GM12892 (cell line): ENCODE results near the gene CCR2. TPM values are rescaled to one million over a fixed set of nuclear protein-coding genes. Genes with fewer than 3 reads are reported as not detected.
"Not testable (repeated sequence)": the region's sequence is repeated elsewhere in the genome, so short reads cannot be mapped to it uniquely, and the experiment has no call there.

ENCODE experiments used
- DNase-seq: peaks from one replicate; pipeline ENCODE4 v3.0.0; 2011; ENCODE audit not compliant: insufficient read length
- FAIRE-seq: peaks from 2 replicates; lab custom pipeline; 2011; peaks lifted over from hg19 to GRCh38; lab: Jason Lieb, UNC
- POLR2A ChIP-seq: IDR thresholded peaks from 2 replicates; pipeline ENCODE4 v1.6.1; 2011; ENCODE audit warnings: low read depth, low read length, control low read depth
- POLR2AphosphoS5 ChIP-seq: IDR thresholded peaks from 2 replicates; pipeline ENCODE4 v1.6.1; 2011; ENCODE audit warnings: low read depth, low read length, control low read depth
- TAF1 ChIP-seq: IDR thresholded peaks from 2 replicates; pipeline ENCODE4 v1.6.1; 2011; ENCODE audit warnings: low read depth, mild to moderate bottlenecking, control low read depth, low read length, borderline replicate concordance
- polyA plus RNA-seq: library from polyadenylated mRNA; unstranded; fragments of >200 nt; gene quantifications from one replicate; pipeline ENCODE4 v1.2.1, GENCODE V29; 2012; ENCODE audit warnings: missing spikeins, inconsistent platforms; ENCODE audit not compliant: missing spikeins

The CCR2 gene
- 0.42 TPM for polyA plus RNA-seq

- no peak for TF ChIP-seq TAF1
- TF ChIP-seq POLR2AphosphoS5 = no peak
- no peak for TF ChIP-seq POLR2A
- FAIRE-seq (no peak), DNase-seq (no peak)
Observed at GRCh38 chr3:46353647-46354410, at the start of gene CCR2. CCR2 (plus strand) TSS chr3:46354111; CDS start chr3:46357528, 3,417 bp downstream.

GRCh38 chr3:46304739-46305138 lies 49.2 kb upstream of the CCR2 start:
- DNase-seq = no peak
- TF ChIP-seq POLR2A = no peak
- no peak for TF ChIP-seq POLR2AphosphoS5
- no peak for TF ChIP-seq TAF1
- FAIRE-seq = peak; percentile 53

- DNase-seq (no peak), FAIRE-seq (no peak)
- no peak for TF ChIP-seq POLR2A
- TF ChIP-seq POLR2AphosphoS5 = no peak
- no peak for TF ChIP-seq TAF1
Observed at GRCh38 chr3:46312991-46313390, 40.9 kb upstream of the CCR2 start.

GRCh38 chr3:46314517-46314916 lies 39.4 kb upstream of the CCR2 start:
- FAIRE-seq (peak; percentile 5), DNase-seq (no peak)
- no peak for TF ChIP-seq POLR2A
- TF ChIP-seq TAF1 = no peak
- TF ChIP-seq POLR2AphosphoS5 = no peak

- DNase-seq (no peak), FAIRE-seq (no peak)
- TF ChIP-seq TAF1 (no peak), POLR2A (no peak), POLR2AphosphoS5 (no peak)
Observed at GRCh38 chr3:46316206-46316605, 37.7 kb upstream of the CCR2 start.

DNA sequence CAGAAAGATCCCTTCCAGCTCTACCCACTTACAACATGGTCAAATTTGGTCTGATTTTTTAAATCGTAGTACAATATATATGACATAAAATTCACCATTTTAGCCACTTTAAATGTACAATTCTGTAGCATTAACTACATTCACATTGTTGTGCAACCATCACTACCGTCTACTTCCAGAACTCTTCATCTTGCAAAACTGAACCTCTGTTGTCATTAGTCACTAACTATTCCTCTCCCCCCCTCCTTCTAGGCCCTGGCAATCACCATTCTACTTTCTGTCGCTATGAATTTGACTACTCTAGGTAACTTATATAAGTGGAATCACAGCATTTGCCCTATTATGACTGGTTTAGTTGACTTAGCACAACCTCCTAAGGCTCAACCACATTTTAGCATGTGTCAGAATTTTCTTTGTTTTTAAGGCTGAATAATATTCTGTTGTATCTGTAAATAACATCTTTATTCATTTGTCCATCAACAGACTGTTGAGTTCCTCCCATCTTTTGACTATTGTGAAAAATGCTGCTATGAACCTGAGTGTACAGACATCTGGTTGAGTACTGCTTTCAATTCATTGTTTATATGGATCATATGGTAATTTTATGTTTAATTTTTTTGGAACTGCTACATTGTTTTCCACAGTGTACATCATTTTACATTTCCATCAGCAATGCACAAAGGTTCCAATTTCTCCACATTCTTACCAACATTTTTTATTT lies 35.5 kb upstream of the CCR2 start:
- FAIRE-seq = no peak
- TF ChIP-seq POLR2A = no peak
- no peak for TF ChIP-seq POLR2AphosphoS5
- no peak for TF ChIP-seq TAF1
- DNase-seq = no peak

DNA sequence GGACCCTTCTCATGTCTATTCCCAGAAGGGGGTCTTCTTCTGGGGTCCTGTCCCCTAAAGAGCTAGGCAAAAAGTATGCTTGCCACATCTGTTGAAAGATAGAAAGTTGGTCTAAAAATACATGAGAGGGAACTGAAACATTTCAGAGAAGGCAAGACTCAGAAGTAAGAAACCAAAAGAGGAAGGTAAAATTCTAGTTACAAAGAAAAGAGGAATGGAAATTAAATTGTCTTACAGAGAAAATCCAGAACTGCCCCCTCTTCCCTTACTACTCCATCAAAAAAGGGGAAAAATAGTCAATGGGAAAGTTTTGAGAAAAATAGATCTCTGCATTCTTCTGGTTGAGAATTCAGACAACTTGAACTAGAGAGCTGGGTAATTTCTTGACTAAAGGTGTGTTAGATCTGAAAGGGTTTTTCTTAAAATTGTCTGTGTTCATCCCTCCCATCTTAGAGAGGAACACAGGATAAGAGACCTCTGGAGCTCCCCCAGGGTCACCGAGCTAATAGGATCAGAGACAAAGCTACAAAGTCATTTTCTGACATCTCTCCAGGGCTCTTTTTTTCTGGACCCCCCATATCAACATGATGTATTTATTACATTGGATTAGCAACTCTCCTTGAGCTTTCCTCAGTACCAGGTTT lies 32.3 kb upstream of the CCR2 start:
- no peak for TF ChIP-seq TAF1
- no peak for TF ChIP-seq POLR2A
- no peak for TF ChIP-seq POLR2AphosphoS5
- peak; percentile 85 for FAIRE-seq
- DNase-seq = no peak

DNA sequence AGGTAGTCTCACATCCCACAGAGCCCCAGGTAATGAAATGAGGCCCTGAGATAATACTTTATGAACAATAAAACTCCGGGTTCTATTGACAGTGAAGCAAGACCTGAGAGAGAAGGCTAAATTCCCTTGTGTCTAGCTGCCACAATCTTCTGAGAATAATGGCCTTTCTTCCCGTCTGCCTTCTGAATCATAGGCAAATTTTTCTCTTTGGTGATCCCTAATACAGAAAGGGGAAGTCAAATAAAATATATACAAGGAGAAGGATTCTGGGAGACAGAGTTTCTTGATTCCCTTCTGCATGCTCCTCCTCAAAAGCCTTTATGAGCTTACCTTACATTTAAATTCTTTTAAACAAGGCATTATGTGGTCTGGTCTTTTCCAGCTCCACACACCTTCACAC lies 29.9 kb upstream of the CCR2 start:
- no peak for FAIRE-seq
- DNase-seq = no peak

DNA sequence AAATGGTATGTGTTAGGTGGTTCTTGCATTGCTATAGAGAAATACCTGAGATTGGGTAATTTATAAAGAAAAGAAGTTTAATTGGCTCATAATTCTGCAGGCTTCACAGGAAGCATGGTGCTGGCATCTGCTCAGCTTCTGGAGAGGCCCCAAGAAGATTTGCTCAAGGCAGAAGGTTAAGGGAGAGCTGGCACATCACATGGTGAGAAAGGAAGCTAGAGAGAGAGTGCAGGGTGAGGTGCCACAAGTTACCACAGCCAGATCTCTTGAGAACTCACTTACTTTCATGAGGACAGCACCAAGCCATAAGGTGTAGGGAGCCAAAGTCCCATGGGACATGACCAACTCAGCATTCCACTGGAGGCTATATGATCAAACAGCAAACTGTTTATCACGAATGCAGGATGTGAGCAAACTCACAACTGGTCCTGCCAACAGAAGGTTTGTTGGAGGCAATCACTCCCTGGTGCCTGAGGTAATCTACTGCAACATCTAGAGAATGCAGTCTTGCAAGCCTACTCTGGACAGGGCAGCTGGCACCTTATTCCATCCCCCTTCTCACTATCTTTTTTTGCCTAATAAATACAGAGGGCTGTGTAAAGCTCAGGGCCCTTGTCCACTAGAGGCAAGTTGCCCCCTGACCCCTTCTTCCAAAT lies 28.1 kb upstream of the CCR2 start:
- no peak for DNase-seq
- no peak for FAIRE-seq
- no peak for TF ChIP-seq POLR2A
- no peak for TF ChIP-seq TAF1
- no peak for TF ChIP-seq POLR2AphosphoS5

More for the DNA sequence above, 29.9 kb upstream of the CCR2 start:
- TF ChIP-seq POLR2AphosphoS5 (no peak), POLR2A (no peak), TAF1 (no peak)

- not testable (repeated sequence) for FAIRE-seq
Observed at GRCh38 chr3:46330676-46331075, 23.2 kb upstream of the CCR2 start.

More at GRCh38 chr3:46330676-46331075, 23.2 kb upstream of the CCR2 start:
- DNase-seq = not testable (repeated sequence)
